ENCODE data around the gene COLQ.
A peak's percentile ranks its signal among the peaks of the same experiment; 100 is the strongest.

COLQ gene

GRCh38 chr3:15471861-15472260 is 49.6 kb downstream of the COLQ start:
- no peak for ATAC-seq

GRCh38 chr3:15470849-15471248 is 50.7 kb downstream of the COLQ start:
- ATAC-seq, result no peak
- TF ChIP-seq CSRNP3 (CRISPR knock-in tag; IDR thresholded peaks at IDR 0.05), result no peak

More at GRCh38 chr3:15471861-15472260, 49.6 kb downstream of the COLQ start:
- 0 out of 2 replicates have a peak, but pooled peaks have one; percentile 13 for TF ChIP-seq ISL1 (CRISPR knock-in tag; IDR thresholded peaks at IDR 0.05)
- no peak for TF ChIP-seq RARB (CRISPR knock-in tag; IDR thresholded peaks at IDR 0.05)
- TF ChIP-seq SNAI2 (CRISPR knock-in tag; IDR thresholded peaks at IDR 0.05), result no peak
- no peak for TF ChIP-seq PATZ1 (CRISPR knock-in tag; IDR thresholded peaks at IDR 0.05; ENCODE audit: borderline replicate concordance)

GRCh38 chr3:15470261-15470660 is 51.2 kb downstream of the COLQ start:
- no peak; the same call in 2 of the 3 replicates for ATAC-seq

GRCh38 chr3:15467227-15468181 is 54.0 kb downstream of the COLQ start:
- ATAC-seq, result no peak
- TF ChIP-seq ZFP3 (CRISPR knock-in tag; IDR thresholded peaks at IDR 0.05) (no peak), TOX (CRISPR knock-in tag; IDR thresholded peaks at IDR 0.05; ENCODE audit: borderline replicate concordance) (no peak), SNAI2 (CRISPR knock-in tag; IDR thresholded peaks at IDR 0.05) (no peak), POU6F1 (CRISPR knock-in tag; IDR thresholded peaks at IDR 0.05; ENCODE audit: borderline replicate concordance, low read depth) (no peak), CREB5 (CRISPR knock-in tag; IDR thresholded peaks at IDR 0.05; ENCODE audit: low read depth) (no peak), RARB (CRISPR knock-in tag; IDR thresholded peaks at IDR 0.05) (no peak), CSRNP3 (CRISPR knock-in tag; IDR thresholded peaks at IDR 0.05) (no peak), TSHZ2 (CRISPR knock-in tag; IDR thresholded peaks at IDR 0.05) (no peak)

More at GRCh38 chr3:15470261-15470660, 51.2 kb downstream of the COLQ start:
- TF ChIP-seq ESRRG (CRISPR knock-in tag; IDR thresholded peaks at IDR 0.05) (no peak), RARB (CRISPR knock-in tag; IDR thresholded peaks at IDR 0.05) (no peak), ISL1 (CRISPR knock-in tag; IDR thresholded peaks at IDR 0.05) (no peak), ZFP3 (CRISPR knock-in tag; IDR thresholded peaks at IDR 0.05) (no peak)
